Neuronal stem cell (in vitro differentiated cells): ENCODE results near the gene CCDC86.

Experiments used
- DNase-seq: peaks from one replicate; pipeline ENCODE4 v3.0.0-alpha.2; 2013; ENCODE audit warnings: low spot score
- H2AFZ ChIP-seq: one replicate; pipeline ENCODE4 v1.6.1; 2013; ENCODE audit warnings: mild to moderate bottlenecking, low read length, inconsistent platforms
- H2AK5ac ChIP-seq: 2 replicates; pipeline ENCODE4 v1.6.1; 2013; ENCODE audit warnings: low read depth, mild to moderate bottlenecking, inconsistent platforms, low read length, moderate library complexity, mixed read lengths
- H2BK120ac ChIP-seq: 2 replicates; pipeline ENCODE4 v1.6.1; 2013; ENCODE audit warnings: low read depth, mild to moderate bottlenecking, inconsistent platforms, low read length, moderate library complexity, mixed read lengths
- H2BK12ac ChIP-seq: one replicate; pipeline ENCODE4 v1.6.1; 2013; ENCODE audit warnings: low read length, inconsistent platforms
- H2BK15ac ChIP-seq: 2 replicates; pipeline ENCODE4 v1.6.1; 2013; ENCODE audit warnings: mild to moderate bottlenecking, low read length, inconsistent platforms, mixed read lengths
- H2BK5ac ChIP-seq: one replicate; pipeline ENCODE4 v1.6.1; 2013; ENCODE audit warnings: inconsistent platforms, mild to moderate bottlenecking, low read length, moderate library complexity
- H3K14ac ChIP-seq: one replicate; pipeline ENCODE4 v1.6.1; 2013; ENCODE audit warnings: low read length, inconsistent platforms
- H3K18ac ChIP-seq: 2 replicates; pipeline ENCODE4 v1.6.1; 2013; ENCODE audit warnings: low read length, inconsistent platforms
- H3K23ac ChIP-seq: 2 replicates; pipeline ENCODE4 v1.6.1; 2013; ENCODE audit warnings: low read depth, mild to moderate bottlenecking, mixed read lengths, low read length, inconsistent platforms; ENCODE audit not compliant: poor library complexity
- H3K27ac ChIP-seq: replicated peaks from 3 replicates; pipeline ENCODE4 v1.5.1; 2013; ENCODE audit warnings: low read length, inconsistent platforms
- H3K27me3 ChIP-seq, 3 experiments: 2 replicates each; pipeline ENCODE4 v1.6.1; 2013; ENCODE audit warnings: low read length in 3 of 3, mild to moderate bottlenecking in 2 of 3, inconsistent platforms in 1 of 3, low read depth in 1 of 3, mixed read lengths in 1 of 3, moderate library complexity in 1 of 3; ENCODE audit not compliant: control insufficient read depth in 3 of 3, insufficient read depth in 3 of 3
- H3K36me3 ChIP-seq, 2 donors: replicated peaks in 1 of 2; 2 replicates each; pipeline ENCODE4 v1.6.1; 2013; ENCODE audit warnings: low read length in 2 of 2; ENCODE audit not compliant: control insufficient read depth in 2 of 2, insufficient read depth in 2 of 2
- H3K4ac ChIP-seq: 2 replicates; pipeline ENCODE4 v1.6.1; 2013; ENCODE audit warnings: inconsistent platforms, mild to moderate bottlenecking, low read length, moderate library complexity
- H3K4me1 ChIP-seq, 2 donors: 1 replicate in 1 of 2; 2 replicates in 1 of 2; pipeline ENCODE4 v1.6.1; 2013; ENCODE audit warnings: low read length in 2 of 2, low read depth in 1 of 2; ENCODE audit not compliant: control insufficient read depth in 2 of 2, insufficient read depth in 1 of 2
- H3K4me2 ChIP-seq: one replicate; pipeline ENCODE4 v1.6.1; 2013; ENCODE audit warnings: mild to moderate bottlenecking, low read length, inconsistent platforms; ENCODE audit not compliant: insufficient read depth, poor library complexity, severe bottlenecking
- H3K4me3 ChIP-seq, 2 donors: 2 replicates each; pipeline ENCODE4 v1.5.1; 2013; ENCODE audit warnings: low read length in 2 of 2, mild to moderate bottlenecking in 2 of 2, inconsistent platforms in 1 of 2, moderate library complexity in 1 of 2
- H3K79me1 ChIP-seq: one replicate; pipeline ENCODE4 v1.6.1; 2013; ENCODE audit warnings: low read depth, mild to moderate bottlenecking, inconsistent platforms, low read length, moderate library complexity
- H3K9ac ChIP-seq: one replicate; pipeline ENCODE4 v1.6.1; 2013; ENCODE audit warnings: mild to moderate bottlenecking, low read depth, low read length, inconsistent platforms; ENCODE audit not compliant: poor library complexity
- H3K9me3 ChIP-seq, 2 donors: replicated peaks in 1 of 2; 2 replicates each; pipeline versions ENCODE3 to v1.6.1; 2013; ENCODE audit warnings: low read length in 2 of 2, mild to moderate bottlenecking in 2 of 2, inconsistent platforms in 1 of 2, low read depth in 1 of 2, mixed read lengths in 1 of 2, moderate library complexity in 1 of 2; ENCODE audit not compliant: control insufficient read depth in 2 of 2, insufficient read depth in 1 of 2
- H4K8ac ChIP-seq: one replicate; pipeline ENCODE4 v1.6.1; 2013; ENCODE audit warnings: low read depth, mild to moderate bottlenecking, inconsistent platforms, low read length, moderate library complexity
- H4K91ac ChIP-seq: one replicate; pipeline ENCODE4 v1.6.1; 2013; ENCODE audit warnings: low read length, low read depth, mild to moderate bottlenecking, inconsistent platforms; ENCODE audit not compliant: poor library complexity
- WGBS, 2 donors: extraction: QIAGEN DNeasy Blood & Tissue Kit; methylation state at CpG; one replicate each; pipeline ENCODE4 v1.1.7; 2013; ENCODE audit warnings: missing lambda C conversion rate in 2 of 2, mixed read lengths in 1 of 2; ENCODE audit not compliant: insufficient read length in 2 of 2, insufficient replicate concordance in 1 of 2; ENCODE audit errors: extremely low coverage in 2 of 2; 5-methylcytosine and 5-hydroxymethylcytosine counted together

CCDC86 gene

DNA sequence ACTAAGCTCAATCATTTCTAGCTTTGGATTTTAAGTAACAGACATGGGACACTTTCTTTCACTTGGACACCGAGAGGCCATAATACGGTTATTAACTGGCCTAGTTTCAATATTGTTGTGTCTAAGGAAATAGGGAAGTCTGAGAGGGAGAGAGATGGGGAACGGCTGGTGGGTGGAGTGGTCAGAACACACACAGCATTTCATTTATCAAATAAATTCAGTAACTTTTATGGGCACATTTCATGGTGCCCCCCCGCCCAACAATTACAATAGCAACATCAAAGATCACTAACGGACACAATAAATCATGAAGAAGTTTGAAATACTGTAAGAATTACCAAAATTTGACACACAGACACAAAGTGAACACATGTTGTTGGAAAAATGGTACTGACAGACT is 53.8 kb downstream of the CCDC86 start:
- no peaks in the 10 kb centered on the region for H3K79me1 ChIP-seq
- H3K9me3 ChIP-seq = no peaks in the 10 kb centered on the region
- H3K4ac ChIP-seq = no peak overlapping the region
- no peak overlapping the region for H2BK120ac ChIP-seq
- no peak overlapping the region for H4K8ac ChIP-seq
- H2BK15ac ChIP-seq = no peak overlapping the region
- no peak overlapping the region for H3K4me3 ChIP-seq
- peaks cover 48 to 97% of the 10 kb centered on the region in 2 donors for H3K36me3 ChIP-seq
- H3K23ac ChIP-seq = no peak overlapping the region
- H2AK5ac ChIP-seq = no peak overlapping the region
- H2BK5ac ChIP-seq = no peak overlapping the region
- H3K4me1 ChIP-seq = no peaks in the 10 kb centered on the region
- no peak overlapping the region for H4K91ac ChIP-seq
- H3K27me3 ChIP-seq = no peaks in the 10 kb centered on the region
- no peak overlapping the region for H3K9ac ChIP-seq
- H2BK12ac ChIP-seq = no peak overlapping the region
- no peak overlapping the region for H3K4me2 ChIP-seq
- no peak overlapping the region for H3K18ac ChIP-seq
- H3K27ac ChIP-seq = no peak overlapping the region
- H2AFZ ChIP-seq = no peak overlapping the region
- WGBS, 2 donors = no CpG with 5 or more reads among the region's 5 CpGs
- H3K14ac ChIP-seq = no peak overlapping the region
- no peak for DNase-seq

DNA sequence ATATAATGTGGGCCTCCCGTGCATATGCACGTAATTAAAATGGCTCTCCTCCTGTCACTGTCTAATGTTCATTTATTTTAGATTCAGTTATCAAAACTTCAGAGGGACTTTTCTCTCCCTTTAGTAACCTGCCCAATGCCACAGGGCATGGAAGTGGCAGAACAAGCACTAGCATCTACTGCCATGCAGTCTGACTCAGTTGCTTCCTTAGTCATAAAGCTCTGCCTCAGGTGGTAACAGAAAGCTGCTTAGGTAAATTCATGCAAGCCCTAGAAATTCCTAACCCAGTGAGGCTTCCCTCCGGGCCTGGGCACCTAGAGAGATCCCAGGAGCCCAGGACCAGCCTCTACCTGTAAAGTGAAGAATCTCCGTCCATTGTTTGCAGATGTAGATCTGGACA is 55.6 kb downstream of the CCDC86 start:
- Histone ChIP-seq H3K14ac (no peak overlapping the region), H3K23ac (no peak overlapping the region), H3K18ac (no peak overlapping the region), H3K4me3 (no peak overlapping the region), H3K9me3 (no peaks in the 10 kb centered on the region), H4K8ac (no peak overlapping the region), H3K4me2 (no peak overlapping the region), H3K9ac (no peak overlapping the region), H2AK5ac (no peak overlapping the region), H2BK15ac (no peak overlapping the region), H3K36me3 (peaks cover 57 to 98% of the 10 kb centered on the region in 2 donors), H3K4ac (no peak overlapping the region), H4K91ac (no peak overlapping the region), H2AFZ (no peak overlapping the region), H2BK5ac (no peak overlapping the region), H2BK12ac (no peak overlapping the region), H3K27me3 (no peaks in the 10 kb centered on the region), H3K4me1 (no peaks in the 10 kb centered on the region), H3K79me1 (peaks cover under 1% of the 10 kb centered on the region), H2BK120ac (no peak overlapping the region), H3K27ac (no peak overlapping the region)
- no CpG with 5 or more reads among the region's 4 CpGs for WGBS, 2 donors
- no peak for DNase-seq

DNA sequence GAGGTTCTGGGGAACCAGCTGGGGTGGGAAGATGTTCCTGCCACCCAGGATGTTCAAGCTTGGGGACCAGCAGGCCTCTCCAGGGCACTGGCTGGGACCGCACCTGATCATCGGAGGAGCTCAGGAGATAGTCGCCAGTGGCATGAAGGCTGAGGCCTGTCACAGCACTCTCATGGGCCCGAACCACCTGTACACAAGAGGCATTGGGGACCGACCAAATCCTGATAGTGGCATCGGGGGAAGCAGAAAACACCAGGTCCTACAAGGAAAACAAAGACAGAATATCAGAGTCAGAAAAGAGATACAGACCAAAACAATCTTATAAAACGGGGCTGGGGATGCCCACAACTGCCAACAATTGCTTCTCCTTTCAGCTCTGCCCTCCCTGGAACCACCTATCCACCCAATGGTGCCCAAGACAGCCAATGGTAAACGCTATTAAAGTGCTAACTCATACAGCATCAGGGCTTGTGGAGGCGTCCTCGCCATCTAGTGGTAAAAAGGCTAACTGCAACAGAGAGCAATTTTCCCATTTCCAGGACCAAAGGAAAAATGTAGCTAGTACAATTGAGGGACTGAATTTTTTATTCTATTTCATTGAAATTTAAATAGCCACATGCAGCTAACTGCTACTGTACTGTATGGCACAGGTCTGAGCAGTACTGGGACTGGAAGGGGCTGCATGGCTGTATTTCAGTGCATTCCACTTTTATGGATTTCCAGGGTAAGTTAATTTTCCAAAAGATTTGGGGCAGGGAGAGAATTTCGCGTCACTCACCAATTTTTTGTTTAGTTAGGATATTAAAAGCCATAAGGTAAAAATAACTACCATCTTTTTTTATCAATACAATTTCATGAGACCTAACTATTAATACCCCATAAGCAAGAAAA is 57.4 kb downstream of the CCDC86 start:
- peaks cover 61 to 99% of the 10 kb centered on the region in 2 donors for H3K36me3 ChIP-seq
- H2BK120ac ChIP-seq = no peak overlapping the region
- H3K27ac ChIP-seq = no peak overlapping the region

GRCh38 chr11:60899977-60900376 is 58.1 kb downstream of the CCDC86 start:
- Histone ChIP-seq H2BK5ac (no peak overlapping the region), H3K9me3 (no peaks in the 10 kb centered on the region), H3K18ac (no peak overlapping the region), H3K27me3 (no peaks in the 10 kb centered on the region), H2BK15ac (no peak overlapping the region), H4K91ac (no peak overlapping the region), H3K14ac (no peak overlapping the region), H2BK120ac (no peak overlapping the region), H2AK5ac (no peak overlapping the region), H4K8ac (no peak overlapping the region), H3K4ac (no peak overlapping the region), H3K36me3 (peaks cover 58 to 99% of the 10 kb centered on the region in 2 donors), H3K9ac (no peak overlapping the region), H3K4me3 (no peak overlapping the region), H3K79me1 (peaks cover 11% of the 10 kb centered on the region), H3K27ac (no peak overlapping the region), H3K4me2 (no peak overlapping the region), H2AFZ (no peak overlapping the region), H3K23ac (no peak overlapping the region), H3K4me1 (peaks cover under 1 to 4% of the 10 kb centered on the region in 2 donors), H2BK12ac (no peak overlapping the region)
- no CpG with 5 or more reads among the region's 4 CpGs for WGBS, 2 donors
- DNase-seq = no peak

More for the DNA sequence above, 57.4 kb downstream of the CCDC86 start:
- H3K4me3 ChIP-seq = no peak overlapping the region
- H3K23ac ChIP-seq = no peak overlapping the region
- no peak overlapping the region for H4K91ac ChIP-seq
- DNase-seq = peak; percentile 59
- no peak overlapping the region for H3K4me2 ChIP-seq
- no peak overlapping the region for H4K8ac ChIP-seq
- no peak overlapping the region for H2BK5ac ChIP-seq
- no peak overlapping the region for H3K9ac ChIP-seq
- no peaks in the 10 kb centered on the region for H3K27me3 ChIP-seq
- H2AFZ ChIP-seq = no peak overlapping the region
- H3K9me3 ChIP-seq = no peaks in the 10 kb centered on the region
- H3K4me1 ChIP-seq = no peaks in the 10 kb centered on the region
- H3K79me1 ChIP-seq = peaks cover 11% of the 10 kb centered on the region
- WGBS, 2 donors = no CpG with 5 or more reads among the region's 12 CpGs
- no peak overlapping the region for H2AK5ac ChIP-seq
- H3K14ac ChIP-seq = no peak overlapping the region
- H3K4ac ChIP-seq = no peak overlapping the region
- H2BK12ac ChIP-seq = no peak overlapping the region
- no peak overlapping the region for H2BK15ac ChIP-seq
- no peak overlapping the region for H3K18ac ChIP-seq
